ENCODE measurements around the gene LRP2.
"Not testable (repeated sequence)": the region's sequence is repeated elsewhere in the genome, so short reads cannot be mapped to it uniquely, and the experiment has no call there.

Gene LRP2

DNA sequence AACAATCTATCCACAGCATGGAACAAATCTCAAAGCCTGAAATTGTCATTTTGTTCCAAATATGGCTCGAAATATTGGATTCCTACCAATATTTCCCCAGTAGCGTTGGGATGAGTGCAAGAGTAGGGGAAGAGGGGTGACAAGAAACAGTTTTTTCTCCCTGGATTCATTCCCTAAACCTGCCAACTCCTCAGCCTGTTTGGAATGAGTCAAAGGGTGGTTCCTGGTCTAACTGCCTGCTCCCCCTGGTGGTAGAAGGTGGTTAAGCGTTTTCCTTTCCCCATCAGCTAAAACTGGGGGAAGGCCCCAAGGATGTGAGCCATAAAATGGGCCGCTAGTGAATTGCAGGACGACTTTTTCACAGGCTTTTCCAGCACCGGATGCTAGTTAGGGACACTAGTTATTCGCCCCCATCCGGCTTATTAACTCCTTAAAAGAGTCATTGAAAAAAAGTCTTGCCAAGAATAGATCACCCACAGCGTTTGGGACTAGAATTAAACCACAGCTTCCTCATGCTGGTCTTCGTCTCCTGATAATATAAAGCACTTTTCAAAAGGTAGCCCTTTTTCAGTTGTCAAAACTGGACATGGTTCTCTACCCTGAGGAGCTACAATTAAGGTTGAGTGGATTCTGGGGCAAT is 220.5 kb downstream of the LRP2 start:
- Histone ChIP-seq H3K27ac (ENCODE audit: low read depth, low read length) (no peak overlapping the region), H3K36me3 (ENCODE audit: control insufficient read depth, insufficient read depth, low read length) (no peaks in the 10 kb centered on the region), H3K9me3 (ENCODE audit: control insufficient read depth, insufficient read depth, low read length) (no peaks in the 10 kb centered on the region), H3K9ac (ENCODE audit: low read depth, low read length) (no peak overlapping the region), H3K4me3 (ENCODE audit: low read depth, low read length) (no peak overlapping the region), H3K27me3 (ENCODE audit: control insufficient read depth, insufficient read depth, low read length) (no peaks in the 10 kb centered on the region), H3K4me1 (ENCODE audit: control insufficient read depth, insufficient read depth, low read length) (peaks cover 32% of the 10 kb centered on the region)

DNA sequence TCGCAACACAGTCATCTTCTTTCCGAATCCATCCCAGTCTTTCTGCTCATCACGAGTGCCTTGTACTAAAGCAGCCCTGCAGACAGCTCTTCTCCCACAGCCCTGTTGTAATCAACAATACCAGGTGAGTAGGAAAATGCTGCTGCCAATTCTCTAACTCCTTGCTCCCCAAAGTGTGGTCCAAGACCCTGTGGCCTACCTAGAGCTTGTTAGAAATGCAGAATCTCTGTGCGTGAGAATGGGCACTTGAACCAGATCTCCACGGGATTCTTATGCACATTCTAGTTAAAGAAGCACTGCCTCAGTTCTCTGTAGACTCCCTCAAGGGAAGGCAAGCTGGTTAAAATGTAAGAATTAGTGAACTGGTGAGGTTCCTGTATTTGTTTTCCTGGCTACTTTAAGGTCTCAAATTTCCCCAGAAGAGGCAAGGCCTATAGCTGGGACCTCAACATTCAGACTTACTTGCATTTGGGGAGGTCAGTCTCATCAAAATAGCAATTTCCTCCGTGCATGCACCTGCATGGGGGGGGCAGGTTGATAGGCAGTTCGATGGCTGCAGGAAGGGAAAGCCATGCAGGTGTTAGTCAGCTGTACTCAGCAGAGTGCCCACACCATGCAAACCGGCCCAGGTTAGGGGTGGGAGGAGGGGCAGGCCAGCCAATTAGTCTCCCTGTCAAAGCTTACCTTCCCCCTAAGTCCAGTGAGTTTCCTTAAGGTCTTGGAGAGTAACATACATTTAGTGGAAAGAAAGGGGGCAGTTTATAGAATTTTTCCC is 222.2 kb downstream of the LRP2 start:
- Histone ChIP-seq H3K9ac (ENCODE audit: low read depth, low read length) (no peak overlapping the region), H3K27me3 (ENCODE audit: control insufficient read depth, insufficient read depth, low read length) (no peaks in the 10 kb centered on the region), H3K36me3 (ENCODE audit: control insufficient read depth, insufficient read depth, low read length) (no peaks in the 10 kb centered on the region), H3K9me3 (ENCODE audit: control insufficient read depth, insufficient read depth, low read length) (no peaks in the 10 kb centered on the region), H3K4me1 (ENCODE audit: control insufficient read depth, insufficient read depth, low read length) (peaks cover 32% of the 10 kb centered on the region), H3K4me3 (ENCODE audit: low read depth, low read length) (peak overlapping the region; percentile 27; the same call in 1 of the 2 replicates), H3K27ac (ENCODE audit: low read depth, low read length) (peak overlapping the region; percentile 25)

DNA sequence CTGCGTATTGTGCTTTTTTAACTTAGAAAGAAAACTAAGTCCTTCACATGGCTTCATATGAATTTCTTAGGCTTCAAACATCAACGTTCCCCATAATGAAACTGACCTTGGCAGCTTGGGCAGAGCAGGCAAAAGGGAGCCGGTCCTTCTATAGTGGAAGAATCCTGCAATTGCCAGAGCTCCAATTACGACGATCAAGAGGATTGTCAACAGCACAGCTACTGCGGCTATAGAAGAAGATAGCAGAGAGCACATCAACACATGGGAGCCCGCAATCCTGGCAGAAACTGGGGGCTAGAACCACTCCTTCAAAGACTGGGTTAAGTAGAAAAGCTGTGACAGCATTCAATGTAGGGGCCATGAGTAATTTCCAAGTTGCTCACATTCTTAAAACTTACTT is 223.2 kb downstream of the LRP2 start:
- H3K9ac ChIP-seq (ENCODE audit: low read depth, low read length), result no peak overlapping the region

DNA sequence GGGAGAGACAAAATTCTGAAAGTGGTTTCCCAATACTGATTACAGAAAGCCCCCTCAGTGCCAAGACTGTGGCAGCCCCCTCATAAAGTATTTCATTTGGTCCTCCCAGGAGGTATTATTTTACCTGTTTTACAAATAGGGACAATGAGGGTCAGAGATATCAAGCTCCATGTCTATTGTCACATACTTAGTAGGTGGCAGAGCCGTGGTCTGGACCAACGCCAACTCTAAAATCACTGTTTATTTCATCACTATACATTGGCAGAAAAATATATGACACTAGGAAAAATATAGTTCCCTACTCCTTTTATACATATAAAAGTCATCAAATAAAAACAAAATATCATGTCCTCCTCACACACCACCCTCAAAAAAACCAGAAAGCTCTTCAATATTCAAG is 224.4 kb downstream of the LRP2 start:
- H3K27ac ChIP-seq (ENCODE audit: low read depth, low read length), result no peak overlapping the region
- no peak overlapping the region for H3K9ac ChIP-seq (ENCODE audit: low read depth, low read length)
- no peak overlapping the region for H3K4me3 ChIP-seq (ENCODE audit: low read depth, low read length)
- no peaks in the 10 kb centered on the region for H3K9me3 ChIP-seq (ENCODE audit: control insufficient read depth, insufficient read depth, low read length)
- peaks cover 32% of the 10 kb centered on the region for H3K4me1 ChIP-seq (ENCODE audit: control insufficient read depth, insufficient read depth, low read length)
- H3K27me3 ChIP-seq (ENCODE audit: control insufficient read depth, insufficient read depth, low read length), result no peaks in the 10 kb centered on the region
- H3K36me3 ChIP-seq (ENCODE audit: control insufficient read depth, insufficient read depth, low read length), result no peaks in the 10 kb centered on the region

More for the DNA sequence above, 223.2 kb downstream of the LRP2 start:
- no peaks in the 10 kb centered on the region for H3K27me3 ChIP-seq (ENCODE audit: control insufficient read depth, insufficient read depth, low read length)
- no peak overlapping the region for H3K27ac ChIP-seq (ENCODE audit: low read depth, low read length)
- no peaks in the 10 kb centered on the region for H3K9me3 ChIP-seq (ENCODE audit: control insufficient read depth, insufficient read depth, low read length)
- no peak overlapping the region for H3K4me3 ChIP-seq (ENCODE audit: low read depth, low read length)
- peaks cover 32% of the 10 kb centered on the region for H3K4me1 ChIP-seq (ENCODE audit: control insufficient read depth, insufficient read depth, low read length)
- H3K36me3 ChIP-seq (ENCODE audit: control insufficient read depth, insufficient read depth, low read length), result no peaks in the 10 kb centered on the region

DNA sequence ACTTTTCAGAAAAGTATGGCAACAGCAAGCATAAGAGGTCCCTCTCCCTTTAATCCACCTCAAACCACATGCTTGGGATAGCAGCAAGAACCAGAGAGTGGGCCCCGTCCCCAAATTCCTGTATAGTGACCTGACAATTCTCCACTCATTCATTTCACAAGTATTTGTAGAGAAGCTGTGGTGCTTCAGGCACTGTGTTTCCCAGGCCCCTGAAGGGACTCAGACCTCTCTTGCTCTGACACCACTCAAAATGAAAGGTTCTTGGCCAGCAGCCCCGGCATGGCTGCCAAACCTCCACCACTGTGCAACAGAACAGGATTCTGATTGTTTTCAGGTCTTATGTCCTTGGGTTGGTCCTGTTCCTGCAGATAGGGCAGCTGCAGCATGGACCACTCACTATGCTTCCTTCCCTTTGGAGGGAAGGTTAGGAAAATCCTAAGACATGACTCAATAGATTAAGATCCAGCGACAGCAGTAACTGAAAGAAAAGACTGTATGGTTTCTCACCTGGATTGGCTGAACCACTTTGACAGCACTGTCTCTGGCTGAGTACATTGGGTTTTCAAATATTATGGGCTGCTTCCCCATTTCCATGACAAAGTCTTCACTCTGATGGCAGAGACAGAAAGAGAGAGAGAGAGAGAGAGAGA is 225.3 kb downstream of the LRP2 start:
- Histone ChIP-seq H3K36me3 (ENCODE audit: control insufficient read depth, insufficient read depth, low read length) (no peaks in the 10 kb centered on the region), H3K27me3 (ENCODE audit: control insufficient read depth, insufficient read depth, low read length) (no peaks in the 10 kb centered on the region), H3K4me3 (ENCODE audit: low read depth, low read length) (no peak overlapping the region), H3K27ac (ENCODE audit: low read depth, low read length) (peak overlapping the region; percentile 16), H3K4me1 (ENCODE audit: control insufficient read depth, insufficient read depth, low read length) (peaks cover 32% of the 10 kb centered on the region), H3K9ac (ENCODE audit: low read depth, low read length) (no peak overlapping the region), H3K9me3 (ENCODE audit: control insufficient read depth, insufficient read depth, low read length) (no peaks in the 10 kb centered on the region)

DNA sequence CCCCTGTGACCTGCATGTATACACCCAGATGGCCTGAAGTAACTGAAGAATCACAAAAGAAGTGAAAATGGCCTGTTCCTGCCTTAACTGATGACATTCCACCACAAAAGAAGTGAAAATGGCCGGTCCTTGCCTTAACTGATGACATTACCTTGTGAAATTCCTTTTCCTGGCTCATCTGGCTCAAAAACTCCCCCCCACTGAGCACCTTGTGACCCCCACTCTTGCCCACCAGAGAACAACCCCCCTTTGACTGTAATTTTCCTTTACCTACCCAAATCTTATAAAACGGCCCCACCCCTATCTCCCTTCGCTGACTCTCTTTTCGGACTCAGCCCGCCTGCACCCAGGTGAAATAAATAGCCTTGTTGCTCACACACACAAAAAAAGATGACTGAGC is 225.9 kb downstream of the LRP2 start:
- H3K36me3 ChIP-seq (ENCODE audit: control insufficient read depth, insufficient read depth, low read length); H3K9ac ChIP-seq (ENCODE audit: low read depth, low read length); H3K27me3 ChIP-seq (ENCODE audit: control insufficient read depth, insufficient read depth, low read length); H3K9me3 ChIP-seq (ENCODE audit: control insufficient read depth, insufficient read depth, low read length); H3K4me3 ChIP-seq (ENCODE audit: low read depth, low read length): not testable (repeated sequence)
- Histone ChIP-seq H3K4me1 (ENCODE audit: control insufficient read depth, insufficient read depth, low read length) (peaks cover 29% of the 10 kb centered on the region), H3K27ac (ENCODE audit: low read depth, low read length) (peak overlapping the region; percentile 16)

DNA sequence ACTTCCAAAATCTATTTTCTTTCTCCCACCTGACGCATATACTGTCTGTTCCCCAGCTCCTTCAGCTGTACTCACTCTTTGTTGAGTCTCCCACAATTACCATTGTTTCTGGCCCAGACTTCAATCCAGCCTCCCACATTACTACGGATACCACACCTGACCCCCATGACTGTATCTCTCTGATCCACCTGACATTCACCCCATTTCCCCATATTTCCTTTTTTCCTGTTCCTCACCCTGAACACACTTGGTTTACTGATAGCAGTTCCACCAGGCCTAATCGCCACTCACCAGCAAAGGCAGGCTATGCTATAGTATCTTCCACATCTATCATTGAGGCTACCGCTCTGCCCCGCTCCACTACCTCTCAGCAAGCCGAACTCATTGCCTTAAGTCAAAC is 228.1 kb downstream of the LRP2 start:
- H3K27ac ChIP-seq (ENCODE audit: low read depth, low read length); H3K9me3 ChIP-seq (ENCODE audit: control insufficient read depth, insufficient read depth, low read length); H3K27me3 ChIP-seq (ENCODE audit: control insufficient read depth, insufficient read depth, low read length); H3K36me3 ChIP-seq (ENCODE audit: control insufficient read depth, insufficient read depth, low read length); H3K9ac ChIP-seq (ENCODE audit: low read depth, low read length); H3K4me3 ChIP-seq (ENCODE audit: low read depth, low read length); H3K4me1 ChIP-seq (ENCODE audit: control insufficient read depth, insufficient read depth, low read length): not testable (repeated sequence)

DNA sequence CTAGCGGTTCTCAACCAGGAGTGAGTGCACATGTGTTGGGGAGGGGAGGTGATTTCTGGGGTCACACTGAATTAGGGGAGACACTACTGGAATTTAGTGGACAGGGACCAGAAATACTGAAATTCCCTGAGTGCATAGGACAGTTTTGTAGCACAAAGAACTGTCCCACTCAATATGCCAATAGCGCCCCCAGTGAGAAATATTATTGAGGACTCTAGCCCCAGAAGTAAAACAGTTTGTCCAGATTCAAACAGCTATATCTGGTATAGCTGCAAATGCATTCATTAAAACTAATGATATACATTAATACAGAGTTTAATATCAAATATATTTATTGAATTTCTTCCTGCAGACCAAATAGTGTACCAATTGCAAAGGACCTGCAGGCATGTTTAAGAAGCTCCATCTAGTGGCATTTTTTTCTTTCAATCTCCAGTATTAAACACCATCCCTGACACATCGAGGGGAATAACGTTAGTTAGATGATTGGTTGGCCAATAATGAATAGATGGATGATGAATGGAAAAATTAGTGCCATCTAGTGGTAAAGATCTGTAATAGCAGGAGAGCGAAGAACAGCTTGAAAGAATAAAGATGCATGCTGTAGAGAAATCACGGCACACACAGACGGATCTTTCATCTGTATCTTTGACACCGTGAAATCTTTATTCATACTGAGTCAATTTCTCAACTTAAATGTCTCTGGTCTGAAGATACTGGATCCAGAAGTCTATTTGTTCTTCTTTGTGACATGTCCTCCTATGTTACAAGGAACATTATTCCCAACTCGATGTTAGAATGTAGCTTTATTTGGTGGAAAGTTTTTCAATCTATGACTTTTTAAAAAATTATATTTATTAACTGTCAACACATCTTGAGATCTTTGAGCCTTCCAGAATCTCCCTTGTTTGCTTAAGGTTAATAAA is 230.5 kb downstream of the LRP2 start:
- no peaks in the 10 kb centered on the region for H3K4me1 ChIP-seq (ENCODE audit: control insufficient read depth, insufficient read depth, low read length)
- H3K36me3 ChIP-seq (ENCODE audit: control insufficient read depth, insufficient read depth, low read length), result no peaks in the 10 kb centered on the region

DNA sequence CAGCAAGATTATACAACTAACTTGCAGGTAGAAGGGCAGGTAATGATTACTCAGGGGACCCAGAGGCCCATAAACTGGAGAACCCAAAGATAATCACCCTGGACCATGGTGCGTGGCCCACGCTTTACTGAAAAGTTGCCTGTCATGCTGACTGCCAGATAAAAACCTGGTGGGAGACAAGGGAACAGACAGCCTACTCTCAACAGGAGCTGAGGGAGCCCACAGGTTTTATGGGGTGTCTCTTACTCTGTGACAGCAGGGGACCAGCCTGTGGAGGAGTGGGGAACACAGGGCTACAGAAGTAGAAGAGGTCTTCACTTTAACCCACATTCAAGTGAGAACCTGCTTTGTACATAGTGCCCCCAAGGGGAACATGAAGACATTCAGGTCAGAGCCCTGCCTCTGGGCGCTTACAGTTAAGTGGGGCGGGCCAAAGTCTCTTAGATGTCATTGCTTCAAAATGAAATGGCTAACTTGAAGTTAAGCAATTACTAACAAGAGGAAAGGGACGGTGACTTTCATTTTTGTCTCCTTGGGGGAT is 232.6 kb downstream of the LRP2 start:
- H3K36me3 ChIP-seq (ENCODE audit: control insufficient read depth, insufficient read depth, low read length), result no peaks in the 10 kb centered on the region
- no peak overlapping the region for H3K4me3 ChIP-seq (ENCODE audit: low read depth, low read length)
- no peaks in the 10 kb centered on the region for H3K9me3 ChIP-seq (ENCODE audit: control insufficient read depth, insufficient read depth, low read length)
- no peaks in the 10 kb centered on the region for H3K4me1 ChIP-seq (ENCODE audit: control insufficient read depth, insufficient read depth, low read length)
- H3K27ac ChIP-seq (ENCODE audit: low read depth, low read length), result no peak overlapping the region
- H3K9ac ChIP-seq (ENCODE audit: low read depth, low read length), result no peak overlapping the region
- no peaks in the 10 kb centered on the region for H3K27me3 ChIP-seq (ENCODE audit: control insufficient read depth, insufficient read depth, low read length)

More for the DNA sequence above, 230.5 kb downstream of the LRP2 start:
- H3K9ac ChIP-seq (ENCODE audit: low read depth, low read length), result no peak overlapping the region
- H3K27me3 ChIP-seq (ENCODE audit: control insufficient read depth, insufficient read depth, low read length), result no peaks in the 10 kb centered on the region
- H3K27ac ChIP-seq (ENCODE audit: low read depth, low read length), result no peak overlapping the region
- no peaks in the 10 kb centered on the region for H3K9me3 ChIP-seq (ENCODE audit: control insufficient read depth, insufficient read depth, low read length)
- no peak overlapping the region for H3K4me3 ChIP-seq (ENCODE audit: low read depth, low read length)

DNA sequence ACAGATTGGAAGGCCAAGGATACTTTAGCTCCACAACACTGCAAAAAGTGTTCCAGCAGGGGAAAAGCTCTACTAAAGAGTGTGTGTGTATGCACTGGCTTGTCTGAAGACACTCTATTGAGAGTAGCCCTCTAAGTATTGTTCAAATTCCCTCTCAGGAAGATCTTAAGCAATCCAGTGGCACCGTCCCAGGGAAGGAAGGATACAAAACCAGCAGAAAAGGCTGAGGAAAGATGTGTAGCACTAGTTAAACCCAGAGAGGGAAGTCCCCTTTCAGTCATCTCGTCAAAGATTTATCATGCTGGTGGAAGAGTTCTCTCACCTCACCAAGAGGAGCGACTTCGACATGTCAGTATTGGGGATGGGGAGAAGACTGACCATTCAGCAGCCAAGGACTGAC is 242.5 kb downstream of the LRP2 start:
- no peaks in the 10 kb centered on the region for H3K9me3 ChIP-seq (ENCODE audit: control insufficient read depth, insufficient read depth, low read length)
- H3K9ac ChIP-seq (ENCODE audit: low read depth, low read length), result no peak overlapping the region
- H3K4me3 ChIP-seq (ENCODE audit: low read depth, low read length), result no peak overlapping the region
- H3K27ac ChIP-seq (ENCODE audit: low read depth, low read length), result no peak overlapping the region
- no peaks in the 10 kb centered on the region for H3K36me3 ChIP-seq (ENCODE audit: control insufficient read depth, insufficient read depth, low read length)
- H3K27me3 ChIP-seq (ENCODE audit: control insufficient read depth, insufficient read depth, low read length), result no peaks in the 10 kb centered on the region
- H3K4me1 ChIP-seq (ENCODE audit: control insufficient read depth, insufficient read depth, low read length), result peaks cover 8% of the 10 kb centered on the region

Data from HUES48 (cell line).